ENCODE data around the gene REEP6.

- TF ChIP-seq CTCF (IDR thresholded peaks at IDR 0.05) (peak in 1 of 4 experiments; percentile 4), POLR2A (IDR thresholded peaks at IDR 0.05) (no peak)
Measured at GRCh38 chr19:1471515-1472160, 19.3 kb upstream of the REEP6 start.

Data from uterus (tissue), 2 donors.